NCI-H2107 treated with DMSO at 0.1 percent for 48 hours (cell line): ENCODE results near the gene FANCC.

Experiments used
- DNase-seq: peaks from one replicate; lab custom pipeline; 2025; ENCODE audit not compliant: unreplicated experiment; lab: John Stamatoyannopoulos, UW

Gene FANCC

GRCh38 chr9:95090023-95090791, 227.3 kb downstream of the FANCC start:
- DNase-seq: no peak

- DNase-seq: no peak
These were observed 228.1 kb downstream of the FANCC start for GRCh38 chr9:95089257-95090022.

GRCh38 chr9:95088421-95089161, 228.9 kb downstream of the FANCC start:
- no peak for DNase-seq

GRCh38 chr9:95087659-95088242, 229.8 kb downstream of the FANCC start:
- no peak for DNase-seq

- no peak for DNase-seq
These were observed 230.9 kb downstream of the FANCC start for GRCh38 chr9:95086564-95086955.

GRCh38 chr9:95085861-95086563, 231.5 kb downstream of the FANCC start:
- DNase-seq: peak; percentile 77

- DNase-seq: no peak
These were observed 232.3 kb downstream of the FANCC start for GRCh38 chr9:95085036-95085770.

GRCh38 chr9:95084254-95084934, 233.1 kb downstream of the FANCC start:
- peak; percentile 24 for DNase-seq

- no peak for DNase-seq
These were observed 234.3 kb downstream of the FANCC start for GRCh38 chr9:95083086-95083768.

GRCh38 chr9:95082401-95083084, 235.0 kb downstream of the FANCC start:
- no peak for DNase-seq

- no peak for DNase-seq
These were observed 235.5 kb downstream of the FANCC start for GRCh38 chr9:95081998-95082397.

GRCh38 chr9:95080961-95081647, 236.4 kb downstream of the FANCC start:
- no peak for DNase-seq

- no peak for DNase-seq
These were observed 238.0 kb downstream of the FANCC start for GRCh38 chr9:95079461-95079860.

- DNase-seq: no peak
These were observed 238.6 kb downstream of the FANCC start for GRCh38 chr9:95078939-95079338.

- DNase-seq: no peak
These were observed 239.0 kb downstream of the FANCC start for GRCh38 chr9:95078511-95078910.

GRCh38 chr9:95077766-95078370, 239.6 kb downstream of the FANCC start:
- no peak for DNase-seq

- DNase-seq: no peak
These were observed 240.3 kb downstream of the FANCC start for GRCh38 chr9:95077053-95077765.
